DOHH2 (cell line): ENCODE measurements around the gene RABEP1.
"Not testable (repeated sequence)": the region's sequence is repeated elsewhere in the genome, so short reads cannot be mapped to it uniquely, and the experiment has no call there.

Source experiments
- H3F3A ChIP-seq: fragments of 200-600 bp; sonication (generic), shearing (Covaris generic); 2 replicates; pipeline ENCODE4 v1.6.0; 2016; ENCODE audit warnings: antibody characterized with exemption, mild to moderate bottlenecking; ENCODE audit not compliant: control insufficient read depth, insufficient read depth
- H3K27ac ChIP-seq: fragments of 200-600 bp; sonication (generic); 2 replicates; pipeline ENCODE4 v1.5.1; 2014; ENCODE audit warnings: low read depth, mild to moderate bottlenecking, low read length, moderate library complexity
- H3K27me3 ChIP-seq: fragments of 200-600 bp; sonication (generic); 2 replicates; pipeline ENCODE4 v1.6.1; 2014; ENCODE audit warnings: mild to moderate bottlenecking, low read length, mixed read lengths; ENCODE audit not compliant: control insufficient read depth
- H3K36me3 ChIP-seq: fragments of 200-600 bp; sonication (generic); 2 replicates; pipeline ENCODE4 v1.6.1; 2014; ENCODE audit warnings: mild to moderate bottlenecking, low read length, moderate library complexity, mixed read lengths; ENCODE audit not compliant: control insufficient read depth
- H3K4me1 ChIP-seq: fragments of 200-600 bp; sonication (generic); 2 replicates; pipeline ENCODE4 v1.6.1; 2014; ENCODE audit warnings: mild to moderate bottlenecking, low read length, mixed read lengths; ENCODE audit not compliant: control insufficient read depth
- H3K4me2 ChIP-seq: fragments of 200-600 bp; sonication (generic); 2 replicates; pipeline ENCODE4 v1.6.0; 2014; ENCODE audit warnings: mild to moderate bottlenecking, low read length, moderate library complexity
- H3K4me3 ChIP-seq: fragments of 200-600 bp; sonication (generic); 2 replicates; pipeline ENCODE4 v1.5.1; 2014; ENCODE audit warnings: mild to moderate bottlenecking, low read length, mixed read lengths
- H3K79me2 ChIP-seq: fragments of 200-600 bp; sonication (generic); 2 replicates; pipeline ENCODE4 v1.6.1; 2014; ENCODE audit warnings: mild to moderate bottlenecking, low read length, mixed read lengths; ENCODE audit not compliant: control insufficient read depth
- H3K9me2 ChIP-seq: fragments of 200-600 bp; sonication (generic); replicated peaks from 2 replicates; pipeline ENCODE4 v1.6.1; 2014; ENCODE audit warnings: mild to moderate bottlenecking, low read length, mixed read lengths; ENCODE audit not compliant: control insufficient read depth
- H3K9me3 ChIP-seq: fragments of 200-600 bp; sonication (generic); 2 replicates; pipeline ENCODE4 v1.6.1; 2014; ENCODE audit warnings: antibody characterized with exemption, low read length, mixed read lengths; ENCODE audit not compliant: control insufficient read depth, insufficient read depth
- H4K20me1 ChIP-seq: fragments of 200-600 bp; sonication (generic); 2 replicates; pipeline ENCODE4 v1.6.0; 2014; ENCODE audit warnings: low read depth, mild to moderate bottlenecking, antibody characterized with exemption, low read length, moderate library complexity; ENCODE audit not compliant: control insufficient read depth, insufficient read depth
- EZH2phosphoT487 ChIP-seq: fragments of 200-600 bp; sonication (generic); IDR thresholded peaks from 2 replicates; pipeline ENCODE4 v1.6.1; 2017; ENCODE audit warnings: borderline replicate concordance, mild to moderate bottlenecking, antibody characterized with exemption, low read length, moderate library complexity, mixed read lengths
- TF ChIP-seq, protein P1 (sequence below): fragments of 200-600 bp; sonication (generic); IDR thresholded peaks from one replicate; pipeline ENCODE4 v1.5.1; 2014; ENCODE audit warnings: antibody characterized with exemption, mild to moderate bottlenecking, low read depth, low read length; ENCODE audit not compliant: poor library complexity, severe bottlenecking

The RABEP1 gene

DNA sequence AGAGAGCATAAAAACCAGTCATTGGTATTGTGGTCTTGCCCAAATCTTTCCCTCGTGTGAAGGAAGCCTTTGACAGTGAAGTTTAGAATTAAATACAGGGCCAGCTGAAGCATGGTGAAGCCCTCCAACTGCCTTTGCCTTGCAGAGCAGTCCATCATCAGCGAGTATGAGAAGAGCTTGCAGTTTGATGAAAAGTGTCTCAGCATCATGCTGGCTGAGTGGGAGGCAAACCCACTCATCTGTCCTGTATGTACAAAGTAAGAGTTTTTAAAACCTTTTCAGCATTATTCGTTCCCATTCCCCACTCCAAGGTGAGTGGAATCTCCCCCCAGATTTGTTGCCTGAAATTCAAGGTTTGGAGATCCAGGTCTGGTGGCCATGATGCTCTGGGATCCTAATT, 143.7 kb downstream of the RABEP1 start:
- Histone ChIP-seq H3K9me2 (no peaks in the 10 kb centered on the region), H3K4me3 (no peak overlapping the region), H4K20me1 (peaks cover 8% of the 10 kb centered on the region), H3K27ac (no peak overlapping the region), H3K79me2 (peaks cover 44% of the 10 kb centered on the region), H3K9me3 (no peaks in the 10 kb centered on the region), H3K27me3 (no peaks in the 10 kb centered on the region), H3K36me3 (peaks cover 93% of the 10 kb centered on the region), H3F3A (peaks cover 15% of the 10 kb centered on the region; the same call in 1 of the 2 replicates), H3K4me1 (peaks cover 26% of the 10 kb centered on the region), H3K4me2 (no peak overlapping the region)
- TF ChIP-seq EZH2phosphoT487: no peak
- TF ChIP-seq, protein P1, sequence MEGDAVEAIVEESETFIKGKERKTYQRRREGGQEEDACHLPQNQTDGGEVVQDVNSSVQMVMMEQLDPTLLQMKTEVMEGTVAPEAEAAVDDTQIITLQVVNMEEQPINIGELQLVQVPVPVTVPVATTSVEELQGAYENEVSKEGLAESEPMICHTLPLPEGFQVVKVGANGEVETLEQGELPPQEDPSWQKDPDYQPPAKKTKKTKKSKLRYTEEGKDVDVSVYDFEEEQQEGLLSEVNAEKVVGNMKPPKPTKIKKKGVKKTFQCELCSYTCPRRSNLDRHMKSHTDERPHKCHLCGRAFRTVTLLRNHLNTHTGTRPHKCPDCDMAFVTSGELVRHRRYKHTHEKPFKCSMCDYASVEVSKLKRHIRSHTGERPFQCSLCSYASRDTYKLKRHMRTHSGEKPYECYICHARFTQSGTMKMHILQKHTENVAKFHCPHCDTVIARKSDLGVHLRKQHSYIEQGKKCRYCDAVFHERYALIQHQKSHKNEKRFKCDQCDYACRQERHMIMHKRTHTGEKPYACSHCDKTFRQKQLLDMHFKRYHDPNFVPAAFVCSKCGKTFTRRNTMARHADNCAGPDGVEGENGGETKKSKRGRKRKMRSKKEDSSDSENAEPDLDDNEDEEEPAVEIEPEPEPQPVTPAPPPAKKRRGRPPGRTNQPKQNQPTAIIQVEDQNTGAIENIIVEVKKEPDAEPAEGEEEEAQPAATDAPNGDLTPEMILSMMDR: no peak

GRCh38 chr17:5429191-5429887, 147.3 kb downstream of the RABEP1 start:
- H3K36me3 ChIP-seq: peaks cover 95% of the 10 kb centered on the region
- no peaks in the 10 kb centered on the region for H3K9me2 ChIP-seq
- peaks cover 15% of the 10 kb centered on the region for H3K4me1 ChIP-seq
- 0 out of 2 replicates have a peak, but pooled peaks cover 4% of the 10 kb centered on the region for H4K20me1 ChIP-seq
- H3K4me3 ChIP-seq: no peak overlapping the region
- peaks cover 42% of the 10 kb centered on the region for H3F3A ChIP-seq
- peak overlapping the region; percentile 34 for H3K27ac ChIP-seq
- no peaks in the 10 kb centered on the region for H3K9me3 ChIP-seq
- no peaks in the 10 kb centered on the region for H3K27me3 ChIP-seq
- H3K79me2 ChIP-seq: peaks cover 29% of the 10 kb centered on the region
- no peak for TF ChIP-seq EZH2phosphoT487
- no peak overlapping the region for H3K4me2 ChIP-seq

DNA sequence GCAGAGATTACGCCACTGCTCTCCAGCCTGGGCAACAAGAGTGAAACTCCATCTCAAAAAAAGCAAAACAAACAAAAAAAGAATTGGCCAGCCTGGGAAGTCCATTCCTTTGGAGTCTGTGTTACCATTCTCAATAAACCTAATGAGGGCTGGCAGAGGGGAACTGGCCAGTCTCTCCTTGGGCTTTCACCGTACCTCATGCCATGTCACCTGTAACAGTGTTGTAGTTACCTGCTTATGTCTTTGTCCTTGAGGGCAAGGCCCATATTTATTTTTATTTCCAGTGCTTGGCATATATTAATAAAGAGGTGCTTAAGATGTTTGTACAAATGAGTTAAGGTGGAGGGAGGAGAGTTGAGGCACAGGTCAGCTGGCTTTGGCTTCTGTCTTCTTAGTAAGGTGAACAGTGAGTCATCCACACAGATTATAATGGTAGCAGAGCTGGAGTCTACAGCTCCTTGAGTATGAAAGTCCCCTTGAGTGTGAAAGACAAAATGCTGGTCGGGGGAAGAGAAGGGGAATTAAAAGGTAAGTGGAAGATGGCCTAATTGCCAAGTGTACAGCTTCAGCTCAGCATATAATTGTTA, 148.4 kb downstream of the RABEP1 start:
- TF ChIP-seq EZH2phosphoT487: no peak
- TF ChIP-seq, protein P1: no peak
- peaks cover 31% of the 10 kb centered on the region for H3K79me2 ChIP-seq
- no peaks in the 10 kb centered on the region for H3K9me3 ChIP-seq
- peaks cover 94% of the 10 kb centered on the region for H3K36me3 ChIP-seq
- no peak overlapping the region for H3K27ac ChIP-seq
- peaks cover 15% of the 10 kb centered on the region for H3K4me1 ChIP-seq
- no peaks in the 10 kb centered on the region for H3K27me3 ChIP-seq
- 0 out of 2 replicates have a peak, but pooled peaks cover 8% of the 10 kb centered on the region for H4K20me1 ChIP-seq
- H3F3A ChIP-seq: peaks cover 47% of the 10 kb centered on the region
- H3K4me2 ChIP-seq: no peak overlapping the region
- H3K9me2 ChIP-seq: no peaks in the 10 kb centered on the region
- H3K4me3 ChIP-seq: no peak overlapping the region

DNA sequence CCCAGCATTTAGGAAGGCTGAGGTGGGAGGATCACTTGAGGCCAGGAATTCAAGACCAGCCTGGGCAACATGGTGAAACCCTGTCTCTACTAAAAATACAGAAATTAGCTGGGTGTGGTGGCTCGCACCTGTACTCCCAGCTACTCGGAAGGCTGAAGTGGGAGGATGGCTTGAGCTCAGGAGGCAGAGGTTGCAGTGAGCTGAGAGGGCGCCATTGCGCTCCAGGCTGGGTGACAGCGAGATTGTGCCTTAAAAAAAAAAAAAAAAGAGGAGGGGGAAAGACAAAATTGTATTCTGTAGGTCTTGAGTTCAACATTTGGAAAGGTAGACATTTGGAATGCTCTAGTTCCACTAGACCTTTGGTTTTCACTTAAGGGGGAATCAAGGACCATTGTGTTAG, 149.2 kb downstream of the RABEP1 start:
- peaks cover 30% of the 10 kb centered on the region for H3K79me2 ChIP-seq
- peaks cover 48% of the 10 kb centered on the region for H3F3A ChIP-seq
- peaks cover 19% of the 10 kb centered on the region for H3K4me1 ChIP-seq
- not testable (repeated sequence) for H3K9me2 ChIP-seq, H3K4me2 ChIP-seq, H3K27me3 ChIP-seq, H3K4me3 ChIP-seq, H3K27ac ChIP-seq, H3K9me3 ChIP-seq
- H3K36me3 ChIP-seq: peaks cover 92% of the 10 kb centered on the region
- TF ChIP-seq, protein P1: peak; percentile 43
- H4K20me1 ChIP-seq: peaks cover 10% of the 10 kb centered on the region; the same call in 1 of the 2 replicates
